GM04504 (cell line): Measurements from ENCODE around the gene SP140.
"Not testable (repeated sequence)": the region's sequence is repeated elsewhere in the genome, so short reads cannot be mapped to it uniquely, and the experiment has no call there.

Experiments
- DNase-seq: peaks from one replicate; pipeline ENCODE4 v3.0.0-alpha.2; 2012; ENCODE audit warnings: low read depth

Gene SP140

GRCh38 chr2:230226051-230226551, 565 bp downstream of the SP140 start:
- DNase-seq = no peak

GRCh38 chr2:230227216-230227615, 1.7 kb downstream of the SP140 start:
- DNase-seq = no peak

- no peak for DNase-seq
Measured at GRCh38 chr2:230230087-230230486, 4.6 kb downstream of the SP140 start.

GRCh38 chr2:230230496-230231200, 5.1 kb downstream of the SP140 start:
- no peak for DNase-seq

GRCh38 chr2:230231251-230231650, 5.7 kb downstream of the SP140 start:
- no peak for DNase-seq

GRCh38 chr2:230234122-230234722, 8.7 kb downstream of the SP140 start:
- no peak for DNase-seq

GRCh38 chr2:230234845-230235244, 9.3 kb downstream of the SP140 start:
- no peak for DNase-seq

GRCh38 chr2:230244211-230244610, 18.7 kb downstream of the SP140 start:
- DNase-seq = no peak

- DNase-seq = no peak
Measured at GRCh38 chr2:230246206-230246605, 20.7 kb downstream of the SP140 start.

GRCh38 chr2:230250231-230250630, 24.7 kb downstream of the SP140 start:
- DNase-seq = no peak

- DNase-seq = no peak
Measured at GRCh38 chr2:230254152-230254881, 28.8 kb downstream of the SP140 start.

GRCh38 chr2:230256733-230257332, 31.3 kb downstream of the SP140 start:
- no peak for DNase-seq

GRCh38 chr2:230258483-230258882, 32.9 kb downstream of the SP140 start:
- DNase-seq = no peak

- no peak for DNase-seq
Measured at GRCh38 chr2:230262246-230262645, 36.7 kb downstream of the SP140 start.

- not testable (repeated sequence) for DNase-seq
Measured at GRCh38 chr2:230264945-230265344, 39.4 kb downstream of the SP140 start.

GRCh38 chr2:230266638-230267037, 41.1 kb downstream of the SP140 start:
- no peak for DNase-seq

- no peak for DNase-seq
Measured at GRCh38 chr2:230267059-230267458, 41.5 kb downstream of the SP140 start.

GRCh38 chr2:230267556-230267955, 42.0 kb downstream of the SP140 start:
- DNase-seq = no peak

- DNase-seq = no peak
Measured at GRCh38 chr2:230268606-230269243, 43.2 kb downstream of the SP140 start.

- DNase-seq = no peak
Measured at GRCh38 chr2:230269715-230270114, 44.2 kb downstream of the SP140 start.

GRCh38 chr2:230282936-230283335, 57.4 kb downstream of the SP140 start:
- DNase-seq = no peak

GRCh38 chr2:230286048-230286447, 60.5 kb downstream of the SP140 start:
- no peak for DNase-seq
